ENCODE data around the gene ITIH5.

DNA sequence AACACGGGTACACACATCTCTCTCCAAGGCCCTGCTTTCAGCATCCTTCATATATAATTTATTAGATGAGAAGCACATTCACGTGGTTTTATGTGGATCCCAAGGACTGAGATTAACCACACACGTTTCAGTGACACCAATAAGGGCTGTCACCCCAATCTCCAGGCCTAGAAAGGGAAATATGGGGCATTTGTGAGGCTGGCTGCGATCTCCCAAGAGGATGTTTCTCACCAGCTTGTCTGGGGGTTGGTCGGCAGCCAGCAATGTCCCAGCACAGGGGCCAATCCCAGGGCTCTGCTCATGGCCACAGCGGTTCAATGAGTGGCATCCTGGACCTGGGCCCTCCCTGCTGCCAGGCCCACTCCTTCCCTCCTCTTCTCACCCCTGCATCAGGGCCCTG, 115.5 kb downstream of the ITIH5 start:
- TF ChIP-seq, protein P1, sequence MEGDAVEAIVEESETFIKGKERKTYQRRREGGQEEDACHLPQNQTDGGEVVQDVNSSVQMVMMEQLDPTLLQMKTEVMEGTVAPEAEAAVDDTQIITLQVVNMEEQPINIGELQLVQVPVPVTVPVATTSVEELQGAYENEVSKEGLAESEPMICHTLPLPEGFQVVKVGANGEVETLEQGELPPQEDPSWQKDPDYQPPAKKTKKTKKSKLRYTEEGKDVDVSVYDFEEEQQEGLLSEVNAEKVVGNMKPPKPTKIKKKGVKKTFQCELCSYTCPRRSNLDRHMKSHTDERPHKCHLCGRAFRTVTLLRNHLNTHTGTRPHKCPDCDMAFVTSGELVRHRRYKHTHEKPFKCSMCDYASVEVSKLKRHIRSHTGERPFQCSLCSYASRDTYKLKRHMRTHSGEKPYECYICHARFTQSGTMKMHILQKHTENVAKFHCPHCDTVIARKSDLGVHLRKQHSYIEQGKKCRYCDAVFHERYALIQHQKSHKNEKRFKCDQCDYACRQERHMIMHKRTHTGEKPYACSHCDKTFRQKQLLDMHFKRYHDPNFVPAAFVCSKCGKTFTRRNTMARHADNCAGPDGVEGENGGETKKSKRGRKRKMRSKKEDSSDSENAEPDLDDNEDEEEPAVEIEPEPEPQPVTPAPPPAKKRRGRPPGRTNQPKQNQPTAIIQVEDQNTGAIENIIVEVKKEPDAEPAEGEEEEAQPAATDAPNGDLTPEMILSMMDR (IDR thresholded peaks at IDR 0.05) = no peak
- TF ChIP-seq POLR2A (IDR thresholded peaks at IDR 0.05) = no peak
